ENCODE measurements around the gene ARL8A. TPM values are rescaled to one million over a fixed set of nuclear protein-coding genes. Genes with fewer than 3 reads are reported as not detected.

The ARL8A gene
- total RNA-seq, 2 donors from 2014 or later: 72.8 to 82.0 TPM

DNA sequence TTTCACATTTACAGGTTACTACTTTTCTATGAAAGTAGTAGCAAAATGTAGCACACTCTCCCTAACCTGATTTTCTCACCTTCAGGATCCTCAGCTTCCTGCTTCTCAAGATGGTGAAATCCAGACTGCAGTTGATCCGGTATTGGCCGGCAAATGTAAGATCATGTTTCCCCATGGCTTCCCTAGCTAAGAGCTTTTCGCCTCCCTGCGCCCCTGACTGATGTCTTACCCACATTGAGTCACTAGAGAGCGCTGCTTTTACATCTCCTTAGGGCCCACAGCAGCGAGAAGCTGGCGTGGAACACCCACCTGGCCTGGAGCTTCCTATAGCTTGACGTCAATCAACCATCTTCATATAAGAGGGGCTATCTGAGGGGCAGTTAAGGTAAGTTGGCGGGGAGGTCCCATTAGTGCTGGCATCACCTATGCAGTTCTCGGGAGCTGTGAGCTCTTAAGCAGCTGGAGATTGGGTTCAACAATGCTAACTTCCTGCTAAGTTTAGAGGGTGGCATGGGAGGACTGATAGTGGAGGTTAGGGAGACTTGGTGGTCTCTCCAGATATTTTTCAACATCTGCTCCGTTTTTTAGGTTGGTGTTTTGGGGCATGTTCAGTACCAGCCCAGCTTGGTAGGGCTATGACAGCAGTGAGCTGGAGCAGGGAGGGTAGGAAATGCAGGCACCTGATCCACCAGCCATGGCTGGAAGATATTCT, 10.4 kb upstream of the ARL8A start:
- H3K27ac ChIP-seq (ENCODE audit: low read depth, low read length): no peak overlapping the region
- no peaks in the 10 kb centered on the region for H3K27me3 Mint-ChIP-seq (ENCODE audit: insufficient read depth)
- peaks cover 12% of the 10 kb centered on the region for H3K4me1 Mint-ChIP-seq
- no peak overlapping the region for H3K4me3 Mint-ChIP-seq
- 29 to 43% methylated on average over 7 to 11 of the region's 11 CpGs for WGBS, 2 experiments (ENCODE audit: insufficient coverage in 1 of 2, insufficient read length in 1 of 2)
- no peak overlapping the region for H3K27ac Mint-ChIP-seq
- peak; percentile 91 for DNase-seq
- no peaks in the 10 kb centered on the region for H3K27me3 ChIP-seq (ENCODE audit: control insufficient read depth, insufficient read depth, low read length, poor library complexity, severe bottlenecking)
- H3K9ac ChIP-seq (ENCODE audit: extremely low read depth, low read length, poor library complexity, severe bottlenecking): no peak overlapping the region
- no peak overlapping the region for H3K4me3 ChIP-seq (ENCODE audit: low read length)
- H3K36me3 Mint-ChIP-seq (ENCODE audit: low read depth): no peaks in the 10 kb centered on the region
- H3K36me3 ChIP-seq (ENCODE audit: control insufficient read depth, insufficient read depth, low read length): no peaks in the 10 kb centered on the region
- H3K4me1 ChIP-seq (ENCODE audit: control insufficient read depth, insufficient read depth, low read length): no peaks in the 10 kb centered on the region
- H3K9me3 Mint-ChIP-seq: no peaks in the 10 kb centered on the region
- no peaks in the 10 kb centered on the region for H3K9me3 ChIP-seq (ENCODE audit: control insufficient read depth, low read length)
- TF ChIP-seq, protein P1, sequence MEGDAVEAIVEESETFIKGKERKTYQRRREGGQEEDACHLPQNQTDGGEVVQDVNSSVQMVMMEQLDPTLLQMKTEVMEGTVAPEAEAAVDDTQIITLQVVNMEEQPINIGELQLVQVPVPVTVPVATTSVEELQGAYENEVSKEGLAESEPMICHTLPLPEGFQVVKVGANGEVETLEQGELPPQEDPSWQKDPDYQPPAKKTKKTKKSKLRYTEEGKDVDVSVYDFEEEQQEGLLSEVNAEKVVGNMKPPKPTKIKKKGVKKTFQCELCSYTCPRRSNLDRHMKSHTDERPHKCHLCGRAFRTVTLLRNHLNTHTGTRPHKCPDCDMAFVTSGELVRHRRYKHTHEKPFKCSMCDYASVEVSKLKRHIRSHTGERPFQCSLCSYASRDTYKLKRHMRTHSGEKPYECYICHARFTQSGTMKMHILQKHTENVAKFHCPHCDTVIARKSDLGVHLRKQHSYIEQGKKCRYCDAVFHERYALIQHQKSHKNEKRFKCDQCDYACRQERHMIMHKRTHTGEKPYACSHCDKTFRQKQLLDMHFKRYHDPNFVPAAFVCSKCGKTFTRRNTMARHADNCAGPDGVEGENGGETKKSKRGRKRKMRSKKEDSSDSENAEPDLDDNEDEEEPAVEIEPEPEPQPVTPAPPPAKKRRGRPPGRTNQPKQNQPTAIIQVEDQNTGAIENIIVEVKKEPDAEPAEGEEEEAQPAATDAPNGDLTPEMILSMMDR (conservative IDR thresholded peaks at IDR 0.05): peak; percentile 81

DNA sequence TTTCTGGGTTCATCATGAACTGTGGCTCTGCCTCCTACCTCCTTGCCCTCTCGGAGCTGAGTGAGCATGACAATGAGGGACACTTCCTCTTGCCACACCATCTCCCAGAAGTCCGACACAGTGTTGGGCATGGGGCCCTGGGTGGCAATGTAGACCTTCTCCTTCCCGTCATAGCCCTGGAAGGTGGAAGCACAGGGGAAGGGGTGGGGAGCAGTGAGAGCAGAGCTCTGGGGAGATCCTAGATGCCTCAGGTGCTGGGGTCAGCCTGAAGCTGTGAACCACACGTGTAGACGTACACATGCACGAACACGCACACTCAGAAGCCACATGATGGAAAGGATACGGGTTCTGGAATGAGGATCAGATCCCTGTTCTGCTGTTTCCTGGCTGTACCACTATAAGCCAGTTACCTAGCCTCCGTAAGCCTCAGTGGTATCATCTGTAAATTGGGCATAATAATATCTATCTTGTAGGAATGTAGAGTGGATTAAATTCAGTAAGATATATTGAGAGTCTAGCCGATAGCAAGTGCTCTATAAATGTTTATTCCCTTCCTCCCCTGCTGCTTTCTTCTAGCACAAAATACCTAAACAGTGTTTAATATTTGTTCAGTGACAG, 9.7 kb upstream of the ARL8A start:
- Mint-ChIP-seq H3K4me3 (no peak overlapping the region), H3K9me3 (no peaks in the 10 kb centered on the region), H3K36me3 (ENCODE audit: low read depth) (no peaks in the 10 kb centered on the region), H3K27me3 (ENCODE audit: insufficient read depth) (no peaks in the 10 kb centered on the region), H3K4me1 (peaks cover 9% of the 10 kb centered on the region), H3K27ac (no peak overlapping the region)
- no peaks in the 10 kb centered on the region for H3K27me3 ChIP-seq (ENCODE audit: control insufficient read depth, insufficient read depth, low read length, poor library complexity, severe bottlenecking)
- no peak overlapping the region for H3K4me3 ChIP-seq (ENCODE audit: low read length)
- H3K9ac ChIP-seq (ENCODE audit: extremely low read depth, low read length, poor library complexity, severe bottlenecking): no peak overlapping the region
- no peaks in the 10 kb centered on the region for H3K4me1 ChIP-seq (ENCODE audit: control insufficient read depth, insufficient read depth, low read length)
- H3K36me3 ChIP-seq (ENCODE audit: control insufficient read depth, insufficient read depth, low read length): no peaks in the 10 kb centered on the region
- DNase-seq: no peak
- 91 to 92% methylated on average over 8 to 10 of the region's 10 CpGs for WGBS, 2 experiments (ENCODE audit: insufficient coverage in 1 of 2, insufficient read length in 1 of 2)
- no peak overlapping the region for H3K27ac ChIP-seq (ENCODE audit: low read depth, low read length)
- TF ChIP-seq, protein P1 (conservative IDR thresholded peaks at IDR 0.05): no peak
- no peaks in the 10 kb centered on the region for H3K9me3 ChIP-seq (ENCODE audit: control insufficient read depth, low read length)

DNA sequence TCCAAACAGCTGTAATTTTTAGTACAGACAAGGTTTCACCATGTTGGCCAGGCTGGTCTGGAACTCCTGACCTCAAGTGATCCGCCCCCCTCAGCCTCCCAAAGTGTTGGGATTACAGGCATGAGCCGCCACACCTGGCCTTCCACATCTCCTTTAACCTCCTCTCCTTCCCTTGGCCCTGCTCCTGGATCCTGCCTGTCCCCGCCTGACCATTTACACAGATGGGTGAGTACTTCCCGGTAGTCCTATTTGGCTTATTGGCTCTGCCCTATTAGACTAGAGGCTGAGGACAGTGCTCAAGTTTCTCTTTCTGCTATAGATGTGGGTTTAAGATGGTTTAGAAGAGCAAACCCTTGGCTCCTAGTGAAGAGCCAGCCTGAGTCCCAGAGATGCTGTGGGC, 8.7 kb upstream of the ARL8A start:
- Histone ChIP-seq H3K27me3 (ENCODE audit: control insufficient read depth, insufficient read depth, low read length, poor library complexity, severe bottlenecking) (no peaks in the 10 kb centered on the region), H3K27ac (ENCODE audit: low read depth, low read length) (no peak overlapping the region), H3K9ac (ENCODE audit: extremely low read depth, low read length, poor library complexity, severe bottlenecking) (no peak overlapping the region), H3K9me3 (ENCODE audit: control insufficient read depth, low read length) (no peaks in the 10 kb centered on the region), H3K4me3 (ENCODE audit: low read length) (no peak overlapping the region), H3K4me1 (ENCODE audit: control insufficient read depth, insufficient read depth, low read length) (no peaks in the 10 kb centered on the region), H3K36me3 (ENCODE audit: control insufficient read depth, insufficient read depth, low read length) (no peaks in the 10 kb centered on the region)
- no peak overlapping the region for H3K27ac Mint-ChIP-seq
- H3K9me3 Mint-ChIP-seq: no peaks in the 10 kb centered on the region
- TF ChIP-seq, protein P1 (conservative IDR thresholded peaks at IDR 0.05): no peak
- H3K27me3 Mint-ChIP-seq (ENCODE audit: insufficient read depth): no peaks in the 10 kb centered on the region
- DNase-seq: no peak
- H3K4me1 Mint-ChIP-seq: peaks cover 7% of the 10 kb centered on the region
- no peak overlapping the region for H3K4me3 Mint-ChIP-seq
- no peaks in the 10 kb centered on the region for H3K36me3 Mint-ChIP-seq (ENCODE audit: low read depth)
- WGBS, 2 experiments (ENCODE audit: insufficient coverage in 1 of 2, insufficient read length in 1 of 2): 93 to 95% methylated on average over 2 to 4 of the region's 4 CpGs
